Ovary (tissue), 3 donors: ENCODE results near the gene SMIM41.
A peak's percentile ranks its signal among the peaks of the same experiment; 100 is the strongest.

ENCODE experiments used
- EP300 ChIP-seq: sonication (generic); formaldehyde crosslinking; IDR thresholded peaks from one replicate; pipeline ENCODE4 v1.6.1; 2017; ENCODE audit warnings: antibody characterized with exemption
- POLR2A ChIP-seq: fragments of 450-650 bp; IDR thresholded peaks from one replicate; pipeline ENCODE4 v1.6.1; 2017; ENCODE audit warnings: antibody characterized with exemption, mild to moderate bottlenecking, moderate library complexity
- TF ChIP-seq, protein P1 (sequence below), 3 donors: fragments of 450-650 bp in 2 of 3; fragments of 200-600 bp in 1 of 3; IDR thresholded peaks; one replicate each; pipeline versions ENCODE4 v1.5.1 to v1.8.0; 2016 to 2022; ENCODE audit warnings: antibody characterized with exemption in 3 of 3, mild to moderate bottlenecking in 1 of 3
- donor health status: DM: no; HTN: no; CAD: no.

GRCh38 chr12:52032804-52033445 lies 46.6 kb upstream of the SMIM41 start:
- peak; percentile 87 for TF ChIP-seq POLR2A
- TF ChIP-seq, protein P1, sequence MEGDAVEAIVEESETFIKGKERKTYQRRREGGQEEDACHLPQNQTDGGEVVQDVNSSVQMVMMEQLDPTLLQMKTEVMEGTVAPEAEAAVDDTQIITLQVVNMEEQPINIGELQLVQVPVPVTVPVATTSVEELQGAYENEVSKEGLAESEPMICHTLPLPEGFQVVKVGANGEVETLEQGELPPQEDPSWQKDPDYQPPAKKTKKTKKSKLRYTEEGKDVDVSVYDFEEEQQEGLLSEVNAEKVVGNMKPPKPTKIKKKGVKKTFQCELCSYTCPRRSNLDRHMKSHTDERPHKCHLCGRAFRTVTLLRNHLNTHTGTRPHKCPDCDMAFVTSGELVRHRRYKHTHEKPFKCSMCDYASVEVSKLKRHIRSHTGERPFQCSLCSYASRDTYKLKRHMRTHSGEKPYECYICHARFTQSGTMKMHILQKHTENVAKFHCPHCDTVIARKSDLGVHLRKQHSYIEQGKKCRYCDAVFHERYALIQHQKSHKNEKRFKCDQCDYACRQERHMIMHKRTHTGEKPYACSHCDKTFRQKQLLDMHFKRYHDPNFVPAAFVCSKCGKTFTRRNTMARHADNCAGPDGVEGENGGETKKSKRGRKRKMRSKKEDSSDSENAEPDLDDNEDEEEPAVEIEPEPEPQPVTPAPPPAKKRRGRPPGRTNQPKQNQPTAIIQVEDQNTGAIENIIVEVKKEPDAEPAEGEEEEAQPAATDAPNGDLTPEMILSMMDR (IDR thresholded peaks at IDR 0.05), result no peak
- peak; percentile 69 for TF ChIP-seq EP300
